ENCODE results near the gene LANCL2.
"Not testable (repeated sequence)": the region's sequence is repeated elsewhere in the genome, so short reads cannot be mapped to it uniquely, and the experiment has no call there.

Gene LANCL2
- 11.3 to 15.4 reads per million in 2 donors for total RNA-seq

- peak; percentile 47 for DNase-seq
Measured at GRCh38 chr7:55365205-55365674, at the start of gene LANCL2. TSS of gene LANCL2 (plus strand) at chr7:55365337. CDS start at chr7:55366026, 689 bp downstream.

DNA sequence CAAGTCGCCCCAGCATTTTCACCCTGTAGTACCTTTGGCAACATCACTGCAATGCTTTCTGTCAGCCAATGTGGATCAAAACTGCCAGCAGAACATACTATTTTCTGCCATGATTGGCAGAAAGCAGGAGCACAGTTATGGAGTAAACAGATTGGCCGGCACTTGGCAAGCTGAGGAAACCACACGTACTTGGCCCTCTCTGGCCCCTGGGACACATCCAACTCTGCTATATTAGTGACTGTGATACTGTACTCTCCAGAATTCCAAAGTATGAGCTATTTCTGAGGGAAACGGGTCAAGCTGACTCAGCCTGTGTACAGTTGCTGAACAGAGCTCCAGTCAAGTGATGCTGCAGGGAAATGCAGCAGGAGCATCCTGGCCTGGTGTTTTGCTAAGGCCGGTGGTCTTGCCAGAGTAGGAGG is 39.8 kb upstream of the LANCL2 start:
- no peak for DNase-seq

DNA sequence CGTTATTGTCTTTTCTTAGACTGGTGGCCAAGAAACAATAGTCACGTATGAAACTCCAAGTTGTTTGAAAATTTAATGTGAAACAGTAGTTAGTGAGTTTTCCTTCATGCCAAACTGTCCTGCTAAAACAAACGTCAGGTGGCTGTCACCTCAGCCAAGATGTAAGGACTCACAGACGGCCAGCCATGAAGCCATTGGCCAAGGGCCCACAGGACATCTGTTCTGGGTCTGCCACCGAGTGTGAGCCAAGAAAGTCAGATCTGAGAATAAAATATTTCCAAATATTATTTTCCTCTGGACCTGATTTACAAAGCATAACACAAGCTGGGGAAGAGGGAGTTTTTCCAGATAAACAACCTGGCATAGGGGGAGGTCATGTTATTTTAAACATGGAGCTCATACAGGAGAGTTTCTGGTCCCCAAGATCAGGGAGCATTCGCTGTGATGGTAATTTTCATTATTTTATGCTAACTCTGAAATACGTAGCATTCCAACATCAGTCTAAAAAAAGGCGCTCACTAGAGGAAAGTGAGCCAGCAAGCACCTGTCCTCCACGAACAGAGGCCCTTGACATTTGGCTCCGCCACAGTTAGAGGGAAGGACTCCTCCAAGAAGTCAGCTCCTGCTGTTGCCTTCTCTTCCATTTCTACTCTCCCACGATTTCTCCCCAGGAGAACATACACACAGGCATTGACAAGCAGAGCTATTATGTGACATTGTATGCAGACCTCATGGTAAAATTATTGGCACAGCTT is 38.9 kb upstream of the LANCL2 start:
- DNase-seq = no peak

DNA sequence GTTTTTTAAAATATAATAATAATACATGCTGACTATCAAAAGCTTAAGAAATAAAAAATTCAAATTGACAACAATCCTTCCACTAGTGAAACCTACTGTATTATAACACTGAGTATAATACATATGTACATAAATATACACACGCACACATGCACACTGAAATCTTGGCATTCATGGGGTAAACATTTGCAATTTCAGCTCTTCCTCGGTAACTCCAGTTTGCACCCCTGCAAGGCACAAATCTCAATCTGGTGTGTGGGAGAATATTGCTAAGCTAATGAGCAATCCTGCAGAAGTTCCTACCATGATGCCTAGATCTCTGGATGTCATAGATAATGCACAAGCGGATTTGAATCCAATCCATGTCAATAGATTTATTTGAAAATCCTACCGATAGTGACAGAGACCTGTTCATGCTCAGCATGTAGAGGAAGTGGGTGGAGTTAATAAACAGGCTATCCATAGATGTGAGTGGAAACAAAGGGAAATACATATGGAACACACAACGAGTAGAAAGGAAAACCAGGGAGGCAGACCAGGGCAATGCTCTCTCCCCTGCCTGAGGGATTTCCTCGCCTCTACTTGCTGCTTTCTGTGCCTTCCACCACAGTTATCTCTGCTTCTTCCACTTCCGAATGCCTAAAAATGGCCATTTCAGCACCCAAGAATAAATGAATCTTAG is 38.1 kb upstream of the LANCL2 start:
- DNase-seq = no peak

- no peak for DNase-seq
Measured at GRCh38 chr7:55335151-55335550, 30.0 kb upstream of the LANCL2 start.

GRCh38 chr7:55335786-55336185 is 29.4 kb upstream of the LANCL2 start:
- no peak for DNase-seq

DNA sequence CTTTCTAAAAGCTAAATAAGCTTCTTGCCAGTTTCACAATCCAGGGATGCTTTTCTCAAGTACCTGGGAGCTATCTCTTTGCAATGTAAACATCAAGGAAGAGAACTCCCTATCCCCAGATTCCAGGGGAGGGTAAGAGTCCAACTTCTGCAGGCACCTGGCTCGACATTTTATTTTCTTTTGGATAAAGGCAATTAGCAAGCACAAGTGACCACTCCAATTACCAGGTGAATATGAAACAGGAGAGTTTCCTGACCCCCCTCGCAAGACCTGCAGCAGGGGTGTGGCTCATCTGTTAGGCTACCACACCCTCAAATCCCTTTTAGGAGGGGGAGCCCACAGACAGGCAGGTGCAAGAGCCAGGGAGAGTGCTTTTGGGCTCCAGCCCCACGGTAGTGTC is 28.6 kb upstream of the LANCL2 start:
- DNase-seq = no peak

DNA sequence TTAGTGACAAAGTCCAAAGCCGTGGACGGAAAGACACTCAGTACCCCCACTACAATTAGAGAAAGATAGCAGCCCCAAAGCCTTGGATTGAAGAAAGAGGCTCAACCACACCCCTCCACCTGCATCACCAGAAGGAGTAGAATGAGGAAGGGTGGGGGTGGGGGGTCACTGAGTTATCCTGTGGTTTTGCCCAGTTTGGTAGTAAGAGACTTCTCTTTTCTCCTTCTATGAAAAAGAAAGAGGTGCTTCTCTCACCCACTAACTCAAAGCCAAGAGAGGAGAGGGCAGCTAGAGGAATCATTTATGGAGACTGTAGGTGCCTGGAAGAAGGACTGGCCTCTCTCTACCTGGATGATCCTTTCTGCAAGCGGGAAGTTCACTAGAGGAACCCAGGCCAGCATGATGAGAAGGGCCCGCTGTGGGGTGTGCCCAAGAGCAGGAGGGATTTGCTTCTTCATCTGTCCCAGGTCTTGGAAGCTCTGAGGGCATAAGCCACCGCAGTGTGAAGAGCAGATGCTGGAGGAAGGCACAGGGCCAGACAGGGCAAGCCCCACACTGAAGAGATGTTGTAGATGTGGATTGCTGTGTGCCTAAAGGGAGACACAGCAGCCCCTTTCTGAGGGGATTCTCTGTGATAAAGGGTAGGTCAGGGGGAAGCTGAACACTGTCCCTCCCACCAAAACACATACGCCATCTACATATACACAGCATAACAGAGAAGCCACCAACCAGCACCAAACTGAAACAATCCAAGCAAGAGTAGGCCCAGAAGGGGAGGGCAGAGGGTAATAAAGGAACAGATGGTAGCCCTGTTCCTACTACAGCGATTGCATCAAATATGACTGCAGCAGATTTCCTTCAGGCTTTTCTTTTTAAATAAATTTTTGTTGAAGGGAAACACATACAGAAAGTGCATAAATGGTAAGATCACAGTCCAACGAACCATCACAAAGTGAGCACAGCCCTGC is 25.8 kb upstream of the LANCL2 start:
- no peak for DNase-seq

- DNase-seq = no peak
Measured at GRCh38 chr7:55342216-55342871, 22.8 kb upstream of the LANCL2 start.

DNA sequence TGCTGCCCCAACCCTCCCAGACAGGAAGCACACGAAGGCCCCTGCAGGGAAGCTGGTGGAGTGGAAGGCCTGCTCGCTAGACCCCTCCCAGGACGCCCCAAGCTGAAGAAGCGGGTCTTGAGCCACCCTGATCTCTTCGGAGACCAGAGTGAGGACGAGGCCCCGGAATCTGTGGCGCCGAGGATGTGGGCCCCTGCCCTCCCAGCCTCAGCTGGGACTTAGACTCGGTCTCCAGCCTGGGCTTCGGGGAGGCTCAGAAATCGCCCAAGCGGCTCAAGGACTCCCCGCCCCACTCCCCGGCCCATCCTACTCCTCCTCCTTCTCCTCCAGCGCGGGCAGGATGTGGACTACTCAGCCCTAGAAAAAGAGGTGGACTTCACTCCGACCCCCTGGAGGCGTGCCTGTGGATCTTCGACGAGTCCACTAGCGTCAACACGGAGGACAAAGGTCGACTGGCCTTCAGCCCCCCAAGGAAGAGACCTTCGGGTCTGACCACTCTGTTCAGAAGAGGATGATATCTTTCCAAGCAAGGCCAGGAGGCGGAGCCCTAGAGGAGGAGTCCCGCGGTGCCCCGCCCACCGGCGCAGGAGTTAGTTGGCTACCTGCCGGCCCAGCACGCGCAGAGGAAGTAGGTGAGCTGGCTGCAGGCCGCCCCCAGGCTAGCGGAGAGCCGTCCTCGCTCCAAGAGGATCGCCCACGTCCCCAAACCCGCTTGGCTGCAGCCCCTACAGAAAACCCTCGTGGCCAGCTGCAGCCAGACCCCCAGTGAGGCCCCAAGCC is 21.9 kb upstream of the LANCL2 start:
- no peak for DNase-seq

DNA sequence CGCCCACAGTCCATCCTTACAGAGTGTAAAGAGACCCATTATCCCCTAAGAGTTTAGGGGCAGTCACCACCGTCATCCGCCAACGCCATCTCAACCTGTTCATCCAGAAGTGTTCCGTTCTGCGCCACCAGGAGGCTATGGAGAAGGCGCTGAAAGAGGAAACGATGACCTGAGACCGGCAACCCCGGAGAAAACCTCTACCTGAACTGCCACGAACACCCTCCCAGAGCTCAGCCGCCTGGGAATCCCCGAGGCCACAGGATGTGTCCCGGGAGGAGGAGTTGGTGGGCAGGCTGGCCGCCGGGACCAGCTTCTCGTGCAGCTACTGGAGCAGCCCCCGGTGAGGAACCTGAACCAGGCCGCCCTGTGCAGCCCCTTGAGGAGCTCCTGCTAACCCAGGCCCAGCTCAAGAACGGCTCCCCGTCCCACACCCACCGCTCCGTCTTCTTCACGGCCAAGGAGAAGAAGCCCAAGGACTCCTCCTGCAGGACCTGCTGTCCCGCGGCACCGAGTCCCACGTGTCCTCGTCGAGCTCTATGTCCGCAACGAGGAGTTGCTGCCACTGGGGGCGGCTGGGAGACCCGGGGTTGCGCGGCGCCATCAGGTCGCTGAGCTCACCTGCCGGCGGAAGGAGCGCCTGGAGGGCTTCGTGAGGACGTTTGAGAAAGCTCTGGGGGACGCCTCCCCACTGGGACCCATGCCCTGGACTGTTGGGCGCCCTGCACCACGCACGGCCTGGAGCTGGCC is 21.1 kb upstream of the LANCL2 start:
- no peak for DNase-seq

DNA sequence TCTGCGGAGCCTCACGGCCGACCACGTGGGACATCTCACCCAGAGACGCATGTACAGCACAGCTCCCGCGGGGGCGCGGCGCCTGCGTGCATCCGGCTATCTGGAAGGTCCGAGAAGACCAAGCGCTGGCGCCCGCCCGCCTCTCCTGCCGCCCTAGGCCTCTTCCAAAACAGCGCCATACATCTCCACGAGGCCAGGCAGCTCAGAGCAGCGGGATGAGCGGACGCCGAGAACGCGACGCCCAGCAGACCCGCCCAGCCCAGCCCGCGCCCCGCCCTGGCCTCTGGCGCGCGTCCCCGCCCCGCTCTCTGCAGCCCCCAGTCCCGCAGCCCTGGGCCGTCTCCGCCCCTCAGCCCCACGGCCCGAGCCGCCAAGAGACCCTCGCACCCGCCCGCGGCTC is 20.3 kb upstream of the LANCL2 start:
- DNase-seq = no peak

GRCh38 chr7:55345292-55345691 is 19.8 kb upstream of the LANCL2 start:
- DNase-seq = no peak

DNA sequence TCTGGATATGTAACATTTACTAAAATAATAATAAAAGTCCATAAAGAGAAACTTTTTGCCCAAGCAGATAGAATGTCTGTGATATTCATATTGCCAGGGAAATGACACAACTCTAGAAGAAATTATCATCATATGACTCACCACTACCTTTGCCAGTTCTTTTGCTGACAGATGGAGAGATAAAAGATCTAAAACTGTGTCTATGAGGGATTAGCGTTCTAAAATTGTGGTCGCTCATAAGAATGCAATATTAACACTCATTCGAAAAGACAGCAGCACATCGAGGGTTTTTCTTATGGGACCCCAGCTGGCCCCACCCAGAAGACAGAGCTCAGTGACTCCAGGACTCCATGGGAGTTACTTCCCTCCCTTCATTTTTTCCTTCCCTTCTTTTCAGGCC is 16.6 kb upstream of the LANCL2 start:
- no peak for DNase-seq

- DNase-seq = no peak
Measured at GRCh38 chr7:55349121-55349520, 16.0 kb upstream of the LANCL2 start.

GRCh38 chr7:55350281-55350680 is 14.9 kb upstream of the LANCL2 start:
- no peak for DNase-seq

GRCh38 chr7:55351263-55351662 is 13.9 kb upstream of the LANCL2 start:
- DNase-seq = no peak

- not testable (repeated sequence) for DNase-seq
Measured at GRCh38 chr7:55352947-55353273, 12.2 kb upstream of the LANCL2 start.

DNA sequence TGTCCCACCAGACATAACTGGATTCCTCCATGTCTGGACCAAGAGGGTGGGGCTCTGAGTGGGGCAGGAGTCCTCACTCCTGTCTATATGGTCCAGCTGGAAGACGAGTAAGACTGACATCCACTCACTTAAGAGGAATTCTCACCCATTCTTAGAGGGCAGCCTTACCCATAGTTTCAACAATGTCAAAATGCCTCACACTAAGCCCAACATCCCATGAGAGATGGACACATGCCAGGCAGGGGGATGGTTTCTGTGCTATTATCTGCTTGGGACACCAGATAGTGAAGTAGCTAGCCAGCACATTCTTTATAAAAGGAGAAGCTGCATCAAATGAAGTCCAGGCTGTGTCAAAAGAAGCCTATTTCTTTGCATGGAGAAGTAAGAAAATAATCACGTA is 4.7 kb upstream of the LANCL2 start:
- DNase-seq = no peak

DNA sequence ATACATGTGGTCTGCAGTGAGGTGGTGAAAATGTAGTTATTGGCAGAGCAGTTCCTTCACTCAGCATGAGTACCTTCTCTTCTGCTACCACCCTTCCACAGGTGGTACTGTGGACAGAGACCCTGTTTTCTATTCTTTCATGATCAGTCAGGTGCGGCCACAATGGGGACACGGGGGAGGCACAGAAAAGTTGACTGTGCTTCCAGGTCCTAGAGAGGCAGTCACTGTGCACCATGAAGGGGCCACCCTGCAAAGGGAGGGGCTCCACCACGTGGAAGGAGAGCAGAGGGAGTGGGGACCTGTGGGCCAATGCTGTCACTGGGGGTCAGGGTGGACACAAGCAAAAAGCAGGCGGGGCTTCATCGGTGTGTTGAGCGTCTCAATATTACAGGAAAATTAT is 3.6 kb upstream of the LANCL2 start:
- no peak for DNase-seq

GRCh38 chr7:55362927-55363326 is 2.2 kb upstream of the LANCL2 start:
- DNase-seq = no peak

Measured in T-helper 9 cell (primary cell).